Caco-2 (cell line): ENCODE measurements around the gene GJA3. TPM values are rescaled to one million over a fixed set of nuclear protein-coding genes. Genes with fewer than 3 reads are reported as not detected.

Source experiments
- BruUV-seq: library from RNA; stranded (reverse); fragments of 400-500 nt; replicated peaks from 2 replicates; lab custom pipeline; 2021; lab: Mats Ljungman, UMichigan
- CTCF ChIA-PET: fragments of 300-600 bp; sonication (Branson Sonifier 250); formaldehyde crosslinking; loops from one replicate; lab custom pipeline; 2022; ENCODE audit warnings: antibody characterized with exemption; lab: Charles Lee
- POLR2A ChIA-PET: fragments of 300-600 bp; sonication (Branson Sonifier 250); formaldehyde crosslinking; loops from one replicate; lab custom pipeline; 2022; ENCODE audit warnings: antibody characterized with exemption; lab: Charles Lee
- DNase-seq, 2 experiments: peaks; one replicate each; pipeline versions ENCODE4 v3.0.0 to v3.0.0-alpha.2; 2020 to 2022
- H3K27me3 ChIP-seq: replicated peaks from 2 replicates; pipeline ENCODE4 v1.6.0; 2011; ENCODE audit warnings: low read length; ENCODE audit not compliant: control insufficient read depth, insufficient read depth
- H3K36me3 ChIP-seq: 2 replicates; pipeline ENCODE4 v1.5.1; 2011; ENCODE audit warnings: low read length; ENCODE audit not compliant: control insufficient read depth, insufficient read depth
- H3K4me1 ChIP-seq: fragments of 250-450 bp; sonication (Bioruptor Pico); 2 replicates; pipeline ENCODE4 v1.5.1; 2020; ENCODE audit warnings: mild to moderate bottlenecking
- H3K4me3 ChIP-seq: 2 replicates; pipeline ENCODE4 v1.5.1; 2011; ENCODE audit warnings: low read depth, mild to moderate bottlenecking, control low read depth, low read length
- H3K9me3 ChIP-seq: fragments of 250-450 bp; sonication (Bioruptor Pico); 2 replicates; pipeline ENCODE4 v1.5.1; 2020; ENCODE audit warnings: mild to moderate bottlenecking, moderate library complexity
- H3K27ac Mint-ChIP-seq: one replicate; pipeline ENCODE4 v1.8.0; 2022; ENCODE audit warnings: mixed read lengths; ENCODE audit not compliant: unreplicated experiment
- H3K27me3 Mint-ChIP-seq: one replicate; pipeline ENCODE4 v1.8.0; 2022; ENCODE audit warnings: mixed read lengths; ENCODE audit not compliant: insufficient read depth, unreplicated experiment
- H3K36me3 Mint-ChIP-seq: one replicate; pipeline ENCODE4 v1.8.0; 2022; ENCODE audit warnings: mild to moderate bottlenecking, mixed read lengths; ENCODE audit not compliant: insufficient read depth, unreplicated experiment
- H3K4me1 Mint-ChIP-seq: one replicate; pipeline ENCODE4 v1.8.0; 2022; ENCODE audit warnings: low read depth, mixed read lengths; ENCODE audit not compliant: unreplicated experiment
- H3K4me3 Mint-ChIP-seq: one replicate; pipeline ENCODE4 v1.8.0; 2022; ENCODE audit warnings: mild to moderate bottlenecking, moderate library complexity, mixed read lengths; ENCODE audit not compliant: unreplicated experiment
- H3K9me3 Mint-ChIP-seq: one replicate; pipeline ENCODE4 v1.8.0; 2022; ENCODE audit warnings: mixed read lengths; ENCODE audit not compliant: unreplicated experiment
- intact Hi-C: fragments of 100-400 bp; cut with micrococcal nuclease; formaldehyde crosslinking; loops from one replicate; pipeline ENCODE4 v1.10.0; 2022; ENCODE audit not compliant: unreplicated experiment
- total RNA-seq: library from RNA; stranded (reverse); gene quantifications from 2 replicates; pipeline ENCODE4 v1.2.3, GENCODE V29; 2022
- TF ChIP-seq, protein P1 (sequence below), 2 experiments: fragments of 200-600 bp in 1 of 2; IDR thresholded peaks; 1 replicate in 1 of 2; 2 replicates in 1 of 2; pipeline versions ENCODE4 v1.5.1 to v1.8.0; 2011 to 2022; ENCODE audit warnings: antibody characterized with exemption in 1 of 2, control low read depth in 1 of 2, inconsistent platforms in 1 of 2, low read depth in 1 of 2, low read length in 1 of 2, mild to moderate bottlenecking in 1 of 2, moderate library complexity in 1 of 2; ENCODE audit not compliant: insufficient read depth in 1 of 2, severe bottlenecking in 1 of 2, unreplicated experiment in 1 of 2

Gene GJA3
- total RNA-seq, 1 experiment from 2014 or later, result 0.11 TPM

DNA sequence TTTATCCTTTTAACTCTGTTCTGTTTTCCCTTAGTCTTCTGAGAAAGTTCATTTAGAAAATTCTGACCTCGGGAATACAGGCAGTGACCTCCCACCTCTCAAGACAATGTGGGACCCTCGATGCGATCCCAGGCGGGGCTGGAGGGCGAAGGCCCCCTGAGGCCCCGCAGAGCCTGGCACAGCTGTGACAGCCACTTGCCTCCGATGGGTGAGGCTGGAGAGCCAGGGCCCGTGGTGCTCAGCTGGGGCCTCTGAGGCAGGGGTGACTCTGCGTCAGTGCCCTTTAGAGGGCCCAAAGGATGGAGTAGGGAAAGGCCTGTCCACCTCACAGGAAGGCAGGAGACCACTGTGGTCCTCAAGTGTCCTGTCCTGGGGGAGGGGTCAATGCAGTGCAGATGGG lies 10.3 kb downstream of the GJA3 start:
- ChIA-PET CTCF (interaction anchor here (0.6 kb wide), 1 partner anchor 159 kb away, joined by 5 read pairs; no protein-coding TSS in a partner anchor), POLR2A (no interaction called here)
- H3K27me3 Mint-ChIP-seq, result peaks cover 14% of the 10 kb centered on the region
- no TSS peak for BruUV-seq
- H3K9me3 Mint-ChIP-seq, result no peaks in the 10 kb centered on the region
- H3K9me3 ChIP-seq, result no peaks in the 10 kb centered on the region
- no peak overlapping the region for H3K4me3 Mint-ChIP-seq
- H3K36me3 ChIP-seq, result no peaks in the 10 kb centered on the region
- no peaks in the 10 kb centered on the region for H3K36me3 Mint-ChIP-seq
- H3K4me3 ChIP-seq, result no peak overlapping the region
- no peak overlapping the region for H3K27ac Mint-ChIP-seq
- no peaks in the 10 kb centered on the region for H3K4me1 Mint-ChIP-seq
- no peaks in the 10 kb centered on the region for H3K4me1 ChIP-seq
- TF ChIP-seq, protein P1, sequence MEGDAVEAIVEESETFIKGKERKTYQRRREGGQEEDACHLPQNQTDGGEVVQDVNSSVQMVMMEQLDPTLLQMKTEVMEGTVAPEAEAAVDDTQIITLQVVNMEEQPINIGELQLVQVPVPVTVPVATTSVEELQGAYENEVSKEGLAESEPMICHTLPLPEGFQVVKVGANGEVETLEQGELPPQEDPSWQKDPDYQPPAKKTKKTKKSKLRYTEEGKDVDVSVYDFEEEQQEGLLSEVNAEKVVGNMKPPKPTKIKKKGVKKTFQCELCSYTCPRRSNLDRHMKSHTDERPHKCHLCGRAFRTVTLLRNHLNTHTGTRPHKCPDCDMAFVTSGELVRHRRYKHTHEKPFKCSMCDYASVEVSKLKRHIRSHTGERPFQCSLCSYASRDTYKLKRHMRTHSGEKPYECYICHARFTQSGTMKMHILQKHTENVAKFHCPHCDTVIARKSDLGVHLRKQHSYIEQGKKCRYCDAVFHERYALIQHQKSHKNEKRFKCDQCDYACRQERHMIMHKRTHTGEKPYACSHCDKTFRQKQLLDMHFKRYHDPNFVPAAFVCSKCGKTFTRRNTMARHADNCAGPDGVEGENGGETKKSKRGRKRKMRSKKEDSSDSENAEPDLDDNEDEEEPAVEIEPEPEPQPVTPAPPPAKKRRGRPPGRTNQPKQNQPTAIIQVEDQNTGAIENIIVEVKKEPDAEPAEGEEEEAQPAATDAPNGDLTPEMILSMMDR (IDR thresholded peaks at IDR 0.05; ENCODE audit: insufficient read depth in 1 of 2, low read depth in 1 of 2, low read length in 1 of 2, severe bottlenecking in 1 of 2, unreplicated experiment in 1 of 2), result no peak
- H3K27me3 ChIP-seq, result no peaks in the 10 kb centered on the region
- intact Hi-C loops, result no loop called here
- DNase-seq, result peak in 1 of 2 experiments; percentile 10

DNA sequence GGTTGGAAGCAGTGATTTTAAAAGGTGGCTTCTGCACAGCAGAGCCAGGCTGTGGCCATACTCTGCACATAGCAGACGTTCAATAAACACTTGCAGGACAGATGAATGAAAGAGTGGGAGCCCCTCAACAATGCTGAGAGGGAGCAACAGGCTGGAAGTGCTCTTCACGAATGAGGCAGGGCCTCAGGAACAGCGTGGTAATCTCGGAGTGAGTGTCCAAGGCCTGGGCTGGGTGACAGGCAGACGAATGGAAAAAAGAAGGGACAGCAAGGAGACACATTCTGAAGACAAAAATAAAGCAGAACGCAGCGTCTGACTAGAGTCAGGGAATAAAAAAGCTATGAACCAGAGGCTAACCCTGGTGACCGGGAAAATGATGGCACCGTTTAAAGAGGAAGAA lies 11.1 kb downstream of the GJA3 start:
- POLR2A ChIA-PET, result no interaction called here
- Histone ChIP-seq H3K36me3 (no peaks in the 10 kb centered on the region), H3K9me3 (no peaks in the 10 kb centered on the region), H3K4me3 (no peak overlapping the region), H3K27me3 (no peaks in the 10 kb centered on the region), H3K4me1 (no peaks in the 10 kb centered on the region)
- peaks cover 12% of the 10 kb centered on the region for H3K27me3 Mint-ChIP-seq
- no peak overlapping the region for H3K27ac Mint-ChIP-seq
- H3K4me1 Mint-ChIP-seq, result no peaks in the 10 kb centered on the region
- H3K9me3 Mint-ChIP-seq, result no peaks in the 10 kb centered on the region
- no peak overlapping the region for H3K4me3 Mint-ChIP-seq
- no peaks in the 10 kb centered on the region for H3K36me3 Mint-ChIP-seq
- BruUV-seq, result no TSS peak
- DNase-seq, result no peak
- intact Hi-C loops, result no loop called here
- CTCF ChIA-PET, result interaction anchor here (0.5 to 0.6 kb wide), 2 partner anchors 158 to 376 kb away, joined by 3 to 5 read pairs; partner anchors contain the start of gene CRYL1
- TF ChIP-seq, protein P1 (IDR thresholded peaks at IDR 0.05; ENCODE audit: insufficient read depth in 1 of 2, low read depth in 1 of 2, low read length in 1 of 2, severe bottlenecking in 1 of 2, unreplicated experiment in 1 of 2), result no peak

DNA sequence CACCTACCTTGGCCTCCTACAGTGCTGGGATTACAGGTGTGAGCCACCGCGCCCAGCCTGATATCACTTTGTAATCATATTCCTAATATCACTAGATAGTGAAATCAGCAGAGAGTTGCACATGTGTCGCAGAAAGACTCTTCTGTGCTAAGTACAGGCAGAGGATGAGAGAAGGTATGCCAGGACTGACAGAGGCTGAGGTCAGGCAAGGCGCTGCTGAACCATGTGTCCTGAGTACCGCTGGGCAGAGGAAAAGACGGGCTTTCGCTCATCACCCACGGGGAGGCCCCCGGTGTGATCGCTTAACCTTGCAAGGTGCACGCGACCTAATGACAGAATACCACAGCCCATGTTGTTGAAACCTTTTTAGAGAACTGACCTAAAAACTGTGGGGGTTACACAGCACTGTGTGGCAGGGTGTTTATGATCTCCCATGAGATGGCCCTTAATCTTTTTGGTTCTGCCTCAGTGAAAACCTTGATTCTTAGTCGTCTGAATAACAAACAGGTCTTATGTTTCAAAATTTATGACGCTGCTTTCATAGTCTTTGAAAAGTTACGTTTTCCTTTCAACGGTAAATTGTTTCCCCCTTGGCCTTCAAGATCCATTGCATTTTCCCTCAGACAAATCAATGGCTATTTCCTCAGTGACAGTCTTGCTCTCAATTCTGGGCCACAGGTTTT lies 12.2 kb downstream of the GJA3 start:
- Mint-ChIP-seq H3K9me3 (no peaks in the 10 kb centered on the region), H3K27ac (no peak overlapping the region), H3K27me3 (peaks cover 6% of the 10 kb centered on the region), H3K36me3 (no peaks in the 10 kb centered on the region), H3K4me1 (no peaks in the 10 kb centered on the region), H3K4me3 (no peak overlapping the region)
- BruUV-seq, result no TSS peak
- TF ChIP-seq, protein P1 (IDR thresholded peaks at IDR 0.05; ENCODE audit: insufficient read depth in 1 of 2, low read depth in 1 of 2, low read length in 1 of 2, severe bottlenecking in 1 of 2, unreplicated experiment in 1 of 2), result no peak
- Histone ChIP-seq H3K27me3 (no peaks in the 10 kb centered on the region), H3K9me3 (no peaks in the 10 kb centered on the region), H3K4me3 (no peak overlapping the region), H3K4me1 (no peaks in the 10 kb centered on the region), H3K36me3 (no peaks in the 10 kb centered on the region)
- CTCF ChIA-PET, result interaction anchor here (0.7 kb wide), 1 partner anchor 14 kb away, joined by 6 read pairs; no protein-coding TSS in a partner anchor
- POLR2A ChIA-PET, result interaction anchor here (0.6 kb wide), 3 partner anchors 20 to 567 kb away, joined by 3 to 4 read pairs (median 4); no protein-coding TSS in a partner anchor
- DNase-seq, result peak in 1 of 2 experiments; percentile 9
- intact Hi-C loops, result no loop called here
